Measurements from ENCODE around the gene COL5A1. TPM values are rescaled to one million over a fixed set of nuclear protein-coding genes. Genes with fewer than 3 reads are reported as not detected.

Gene COL5A1
- total RNA-seq, 1 experiment from 2014 or later = 10.6 TPM

GRCh38 chr9:134634176-134634575 is 7.4 kb upstream of the COL5A1 start:
- no peak overlapping the region for H3K4me3 ChIP-seq (ENCODE audit: low read length)
- intact Hi-C loops (cut with micrococcal nuclease) = no loop called here
- H3K27me3 ChIP-seq (ENCODE audit: low read length) = no peaks in the 10 kb centered on the region
- ATAC-seq (no peak), DNase-seq (no peak)
- H3K79me2 ChIP-seq (ENCODE audit: low read length) = no peaks in the 10 kb centered on the region
- H3K9ac ChIP-seq (ENCODE audit: low read length) = no peak overlapping the region
- no peaks in the 10 kb centered on the region for H3F3A ChIP-seq (ENCODE audit: low read length, unreplicated experiment)
- no peak overlapping the region for H3K27ac ChIP-seq (ENCODE audit: low read length)
- TF ChIP-seq EZH2phosphoT487 (IDR thresholded peaks at IDR 0.05; ENCODE audit: borderline replicate concordance, low read length) (no peak), EZH2 (IDR thresholded peaks at IDR 0.05; ENCODE audit: low read length, unreplicated experiment) (no peak), CTCF (conservative IDR thresholded peaks at IDR 0.05; ENCODE audit: low read depth, low read length) (no peak)
- BruUV-seq (replicated peaks) = no TSS peak
- POLR2A ChIA-PET (ENCODE audit: unreplicated experiment) = no interaction called here
- H3K4me1 ChIP-seq (ENCODE audit: insufficient read depth, low read length) = no peaks in the 10 kb centered on the region
- H3K9me2 ChIP-seq (replicated peaks; ENCODE audit: low read length) = no peaks in the 10 kb centered on the region
- H3K9me3 ChIP-seq (ENCODE audit: low read length) = no peaks in the 10 kb centered on the region
- H4K20me1 ChIP-seq (ENCODE audit: low read length) = no peaks in the 10 kb centered on the region
- CTCF ChIA-PET = no interaction called here
- no peaks in the 10 kb centered on the region for H3K36me3 ChIP-seq (ENCODE audit: low read depth, low read length)
- no peak overlapping the region for H3K4me2 ChIP-seq (ENCODE audit: low read length)
- no peak overlapping the region for H2AFZ ChIP-seq (ENCODE audit: low read length)

DNA sequence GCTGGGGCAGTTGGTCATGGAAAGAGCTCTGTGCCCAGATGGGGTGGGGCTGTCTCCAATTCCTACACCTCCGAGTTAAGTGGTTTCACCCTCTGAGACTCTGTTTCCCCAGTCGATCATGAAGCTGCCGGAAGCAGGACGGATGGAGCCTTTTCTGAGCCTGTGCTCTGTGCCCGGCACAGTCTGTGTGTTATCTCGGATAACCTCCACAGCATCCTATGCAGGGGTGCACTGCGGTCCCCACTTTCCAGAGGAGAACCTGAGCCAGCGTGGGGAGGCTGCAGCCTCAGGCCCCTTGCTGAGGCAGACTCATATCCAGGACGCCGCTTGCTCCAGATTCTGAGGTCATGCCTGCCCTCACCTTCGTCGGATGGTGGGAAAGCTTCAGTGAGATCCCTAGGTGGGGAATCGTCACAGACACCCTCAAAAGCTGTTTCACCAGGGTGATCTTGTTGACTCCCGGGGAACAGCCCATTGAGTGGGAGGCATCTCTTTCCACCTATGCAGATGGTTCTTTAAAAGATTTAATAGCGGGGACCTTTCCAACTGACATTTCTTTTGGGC is 6.9 kb upstream of the COL5A1 start:
- Histone ChIP-seq H3K36me3 (ENCODE audit: low read depth, low read length) (no peaks in the 10 kb centered on the region), H2AFZ (ENCODE audit: low read length) (no peak overlapping the region), H3K9me2 (replicated peaks; ENCODE audit: low read length) (no peaks in the 10 kb centered on the region), H3K27me3 (ENCODE audit: low read length) (no peaks in the 10 kb centered on the region), H3K9ac (ENCODE audit: low read length) (no peak overlapping the region), H3F3A (ENCODE audit: low read length, unreplicated experiment) (no peaks in the 10 kb centered on the region), H3K27ac (ENCODE audit: low read length) (no peak overlapping the region), H3K9me3 (ENCODE audit: low read length) (no peaks in the 10 kb centered on the region), H3K4me3 (ENCODE audit: low read length) (no peak overlapping the region), H3K4me2 (ENCODE audit: low read length) (no peak overlapping the region), H3K4me1 (ENCODE audit: insufficient read depth, low read length) (no peaks in the 10 kb centered on the region), H3K79me2 (ENCODE audit: low read length) (no peaks in the 10 kb centered on the region), H4K20me1 (ENCODE audit: low read length) (no peaks in the 10 kb centered on the region)
- CTCF ChIA-PET = no interaction called here
- ATAC-seq (no peak), DNase-seq (no peak)
- intact Hi-C loops (cut with micrococcal nuclease) = no loop called here
- TF ChIP-seq EZH2phosphoT487 (IDR thresholded peaks at IDR 0.05; ENCODE audit: borderline replicate concordance, low read length) (no peak), CTCF (conservative IDR thresholded peaks at IDR 0.05; ENCODE audit: low read depth, low read length) (no peak), EZH2 (IDR thresholded peaks at IDR 0.05; ENCODE audit: low read length, unreplicated experiment) (no peak)
- POLR2A ChIA-PET (ENCODE audit: unreplicated experiment) = no interaction called here
- no TSS peak for BruUV-seq (replicated peaks)

DNA sequence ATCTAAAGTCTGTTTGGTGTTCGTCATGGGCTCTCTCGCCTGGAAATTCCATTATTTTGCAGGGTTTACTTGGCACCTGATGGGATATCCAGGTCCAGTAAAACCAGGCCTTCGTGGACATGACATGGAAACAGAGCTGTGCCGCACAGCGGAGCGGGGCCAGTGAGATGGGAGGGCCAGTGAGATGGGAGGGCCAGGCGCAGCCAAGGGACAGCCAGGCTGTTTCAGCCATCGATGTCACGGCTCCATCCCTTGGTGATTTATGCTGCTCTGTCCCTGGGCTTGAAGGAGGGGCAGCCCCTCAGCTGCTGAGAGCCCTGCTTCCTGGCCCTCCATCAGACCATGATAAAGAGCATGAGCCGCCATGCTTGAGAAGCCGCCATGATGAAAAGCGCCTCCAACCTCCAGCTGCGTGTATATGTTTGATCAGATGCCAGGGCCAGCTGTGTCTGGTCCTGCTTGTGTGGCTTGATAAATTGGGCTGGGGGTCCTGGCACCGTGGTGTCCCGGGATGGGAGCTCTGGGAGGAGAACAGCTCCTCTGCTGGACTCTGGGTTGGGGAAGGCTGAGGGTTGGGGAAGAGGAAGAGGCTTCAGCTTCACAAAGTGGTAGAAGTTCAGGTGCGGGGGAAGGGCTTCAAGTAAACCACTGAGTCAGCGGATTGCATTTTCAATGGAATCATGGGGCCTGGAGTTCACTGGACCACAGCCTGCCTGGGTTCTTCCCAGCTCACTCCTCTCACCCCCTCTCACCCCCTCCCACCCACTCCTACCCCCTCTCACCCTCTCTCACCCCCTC is 6.1 kb upstream of the COL5A1 start:
- ChIA-PET POLR2A (ENCODE audit: unreplicated experiment) (no interaction called here), CTCF (no interaction called here)
- no peak overlapping the region for H3K9ac ChIP-seq (ENCODE audit: low read length)
- no peaks in the 10 kb centered on the region for H3K4me1 ChIP-seq (ENCODE audit: insufficient read depth, low read length)
- no peaks in the 10 kb centered on the region for H4K20me1 ChIP-seq (ENCODE audit: low read length)
- no peaks in the 10 kb centered on the region for H3K9me2 ChIP-seq (replicated peaks; ENCODE audit: low read length)
- H3K4me3 ChIP-seq (ENCODE audit: low read length) = no peak overlapping the region
- H3K4me2 ChIP-seq (ENCODE audit: low read length) = no peak overlapping the region
- H3K27me3 ChIP-seq (ENCODE audit: low read length) = no peaks in the 10 kb centered on the region
- intact Hi-C loops (cut with micrococcal nuclease) = no loop called here
- ATAC-seq = no peak
- no peaks in the 10 kb centered on the region for H3F3A ChIP-seq (ENCODE audit: low read length, unreplicated experiment)
- no peak for DNase-seq
- TF ChIP-seq CTCF (conservative IDR thresholded peaks at IDR 0.05; ENCODE audit: low read depth, low read length) (no peak), EZH2 (IDR thresholded peaks at IDR 0.05; ENCODE audit: low read length, unreplicated experiment) (no peak), EZH2phosphoT487 (IDR thresholded peaks at IDR 0.05; ENCODE audit: borderline replicate concordance, low read length) (no peak)
- H3K36me3 ChIP-seq (ENCODE audit: low read depth, low read length) = no peaks in the 10 kb centered on the region
- H2AFZ ChIP-seq (ENCODE audit: low read length) = no peak overlapping the region
- H3K9me3 ChIP-seq (ENCODE audit: low read length) = no peaks in the 10 kb centered on the region
- no peak overlapping the region for H3K27ac ChIP-seq (ENCODE audit: low read length)
- H3K79me2 ChIP-seq (ENCODE audit: low read length) = no peaks in the 10 kb centered on the region
- no TSS peak for BruUV-seq (replicated peaks)
